HG03354 (cell line): ENCODE measurements around the gene GABPB1.
"Not testable (repeated sequence)": the region's sequence is repeated elsewhere in the genome, so short reads cannot be mapped to it uniquely, and the experiment has no call there.

ENCODE experiments used
- ATAC-seq: cut with Tn5 transposase; IDR thresholded peaks from one replicate; pipeline ENCODE4 v1.9.1; 2021; ENCODE audit warnings: mild to moderate bottlenecking; ENCODE audit not compliant: unreplicated experiment, poor library complexity, severe bottlenecking

GABPB1 gene

DNA sequence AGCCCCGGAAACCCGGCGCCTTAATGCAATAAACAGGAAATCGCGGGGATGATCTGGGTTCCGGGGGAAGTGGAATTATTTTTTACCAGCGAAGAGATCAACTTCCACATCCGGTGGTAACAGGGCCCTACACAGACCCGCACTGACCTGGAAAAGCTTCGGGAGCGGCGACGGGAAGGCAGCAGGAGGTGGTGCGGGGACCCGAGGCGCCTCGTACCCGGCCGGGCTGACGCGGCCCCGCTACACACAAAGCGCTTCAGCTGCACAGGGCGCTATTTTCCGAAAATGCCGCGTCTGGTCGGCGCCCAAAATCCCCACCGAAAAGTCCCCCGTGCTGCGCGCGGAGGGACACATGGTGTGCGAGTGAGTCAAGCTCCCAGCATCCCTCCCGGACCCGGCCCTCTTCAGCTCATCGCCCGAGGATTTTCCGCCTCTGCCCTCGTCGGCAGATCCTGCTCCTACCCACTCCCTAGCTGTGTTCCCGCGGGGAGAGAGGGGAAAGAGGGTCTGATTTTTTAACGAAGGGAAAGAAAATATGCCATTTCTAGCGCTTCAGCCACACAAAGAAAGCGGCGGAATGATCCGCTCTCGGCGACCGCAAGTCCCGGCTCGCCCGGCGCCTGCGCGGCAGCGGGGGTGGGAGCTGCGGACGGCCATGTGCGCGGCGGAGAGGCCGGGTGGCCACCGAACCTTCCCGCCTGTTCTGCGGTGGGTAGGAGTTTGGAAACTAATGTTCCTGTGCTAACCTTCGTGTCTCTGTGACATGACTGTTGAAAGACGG, at the start of gene GABPB1:
GABPB1 (minus strand) TSS at position 361 of the 781 bp plus-strand sequence. CDS start 45,400 bp downstream, outside the sequence.
- ATAC-seq = peak; percentile 49

DNA sequence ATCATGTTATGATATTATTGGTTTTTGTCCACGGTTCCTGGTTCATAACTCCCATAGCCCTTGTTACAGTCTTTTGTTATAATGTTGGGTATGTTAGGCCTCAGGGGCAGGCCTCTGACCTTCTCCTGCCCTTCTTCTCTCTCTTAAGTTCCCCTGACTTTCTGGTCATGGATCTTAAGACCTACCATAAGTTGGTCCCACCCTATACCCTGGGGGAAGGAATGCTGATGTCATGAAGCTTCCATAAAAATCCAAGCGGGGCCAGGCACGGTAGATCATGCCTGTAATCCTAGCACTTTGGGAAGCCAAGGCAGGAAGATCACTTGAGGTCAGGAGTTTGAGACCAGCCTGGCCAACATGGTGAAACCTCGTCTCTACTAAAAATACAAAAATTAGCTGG, 36.6 kb upstream of the GABPB1 start:
- not testable (repeated sequence) for ATAC-seq

DNA sequence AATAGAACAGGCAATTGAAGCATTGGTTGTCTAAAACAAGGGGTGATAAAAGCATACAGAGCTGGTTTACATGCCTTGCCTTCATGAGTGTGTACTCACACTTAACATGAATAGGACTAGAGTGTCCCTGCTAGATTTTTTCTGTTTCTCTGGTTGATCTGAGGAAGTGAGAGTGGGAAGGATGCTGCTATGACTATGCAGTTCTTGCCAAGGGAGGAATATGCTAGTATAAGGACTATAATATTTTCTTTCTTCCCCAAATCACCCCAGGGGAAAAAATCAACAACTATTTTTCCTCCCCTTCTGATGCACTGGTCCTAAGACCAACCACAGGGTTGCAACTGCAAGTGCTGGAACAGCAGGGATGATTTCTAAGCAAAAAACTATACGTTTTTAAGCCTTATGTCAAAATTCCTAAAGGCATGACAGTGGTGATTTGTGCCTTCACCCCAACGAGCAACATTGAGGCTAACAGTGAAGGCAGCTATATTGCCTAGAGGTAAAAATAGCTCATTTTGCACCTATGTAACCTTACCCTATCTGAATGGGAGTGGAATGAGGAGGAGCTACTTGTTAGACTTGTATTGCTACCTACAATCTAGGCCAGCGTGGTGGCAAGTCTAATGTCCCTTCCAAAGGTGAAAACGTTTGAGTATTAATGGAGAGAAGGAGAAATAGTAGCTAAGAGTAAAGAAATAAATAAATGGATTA, 35.7 kb upstream of the GABPB1 start:
- peak; percentile 72 for ATAC-seq

DNA sequence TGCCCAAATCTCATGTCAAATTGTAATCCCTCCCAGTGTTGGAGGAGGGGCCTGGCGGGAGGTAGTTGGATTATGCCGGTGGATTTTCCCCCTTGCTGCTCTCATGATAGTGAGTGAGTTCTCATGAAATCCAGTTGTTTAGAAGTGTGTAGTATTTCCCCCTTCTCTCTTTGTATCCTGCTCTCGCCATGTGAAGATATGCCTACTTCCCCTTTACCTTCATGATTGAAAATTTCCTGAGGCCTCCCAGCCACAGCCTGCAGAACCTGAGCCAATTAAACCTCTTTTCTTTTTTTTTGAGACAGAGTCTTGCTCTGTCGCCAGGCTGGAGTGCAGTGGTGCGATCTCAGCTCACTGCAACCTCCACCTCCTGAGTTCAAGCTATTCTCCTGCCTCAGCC, 27.4 kb upstream of the GABPB1 start:
- not testable (repeated sequence) for ATAC-seq

DNA sequence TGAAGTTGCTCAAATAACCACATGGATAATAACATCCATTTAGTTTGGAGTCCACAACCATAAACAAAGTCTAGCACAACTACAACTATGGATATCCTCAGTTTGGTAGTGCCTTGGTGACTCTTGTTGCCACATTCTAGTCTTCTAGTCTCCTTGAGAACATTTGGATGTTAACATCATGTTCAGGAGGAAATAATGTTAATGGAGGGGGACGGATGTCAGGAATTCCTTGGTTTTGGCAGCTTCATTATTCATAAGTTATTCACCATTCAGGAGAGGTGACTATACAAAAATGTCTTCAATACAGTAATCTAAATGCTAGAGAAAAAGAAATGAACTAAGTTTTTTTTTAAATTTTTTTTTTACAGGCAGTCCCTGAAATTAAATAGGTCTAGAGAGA, 26.4 kb upstream of the GABPB1 start:
- no peak for ATAC-seq

DNA sequence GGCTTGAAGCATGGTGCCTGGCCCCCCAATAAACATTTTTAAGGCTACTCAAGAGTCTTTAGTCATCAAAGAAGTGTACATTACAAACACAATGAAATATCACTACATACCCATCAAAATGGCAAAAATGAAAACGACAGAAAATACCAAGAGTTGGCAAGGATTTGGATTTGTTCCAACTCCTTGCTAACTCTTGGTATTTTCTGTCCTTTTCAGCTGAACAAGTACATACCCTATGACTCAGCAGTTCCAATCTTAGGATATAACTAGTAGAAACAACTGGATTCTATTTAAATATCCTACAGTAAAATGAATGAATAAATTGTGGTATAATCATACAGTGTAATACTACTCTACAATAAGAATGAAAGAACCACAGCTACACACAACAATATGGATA, 25.1 kb upstream of the GABPB1 start:
- no peak for ATAC-seq

DNA sequence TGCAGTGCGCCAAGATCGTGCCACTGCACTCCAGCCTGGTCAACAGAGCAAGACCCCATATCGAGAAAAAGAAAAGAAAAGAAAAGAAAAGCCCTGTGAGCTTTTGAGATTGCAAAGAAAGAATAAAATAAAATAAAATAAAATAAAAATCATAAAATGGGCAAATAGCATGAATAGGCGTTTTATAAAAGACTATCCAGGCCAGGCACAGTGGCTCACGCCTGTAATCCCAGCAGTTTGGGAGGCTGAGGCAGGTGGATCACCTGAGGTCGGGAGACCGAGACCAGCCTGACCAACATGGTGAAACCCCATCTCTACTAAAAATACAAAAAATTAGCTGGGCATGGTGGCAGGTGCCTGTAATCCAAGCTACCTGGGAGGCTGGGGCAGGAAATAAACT, 24.4 kb upstream of the GABPB1 start:
- ATAC-seq = not testable (repeated sequence)

DNA sequence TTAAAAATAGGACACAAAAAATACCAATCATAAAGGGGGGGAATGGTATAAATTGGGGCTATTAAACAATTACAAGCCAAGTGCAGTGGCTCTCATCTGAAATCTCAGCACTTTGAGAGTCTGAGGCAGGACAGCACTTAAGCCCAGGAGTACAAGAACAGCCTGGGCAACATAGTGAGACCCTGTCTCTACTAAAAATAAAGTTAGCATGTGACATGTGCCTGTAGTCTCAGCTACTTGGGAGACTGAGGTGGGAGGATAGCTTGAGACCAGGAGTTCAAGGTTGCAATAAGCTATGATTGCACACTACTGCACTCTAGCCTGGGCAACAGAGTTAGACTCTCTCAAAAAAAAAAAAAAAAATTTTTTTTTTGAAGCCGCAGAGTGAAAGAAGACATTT, 23.8 kb upstream of the GABPB1 start:
- no peak for ATAC-seq

DNA sequence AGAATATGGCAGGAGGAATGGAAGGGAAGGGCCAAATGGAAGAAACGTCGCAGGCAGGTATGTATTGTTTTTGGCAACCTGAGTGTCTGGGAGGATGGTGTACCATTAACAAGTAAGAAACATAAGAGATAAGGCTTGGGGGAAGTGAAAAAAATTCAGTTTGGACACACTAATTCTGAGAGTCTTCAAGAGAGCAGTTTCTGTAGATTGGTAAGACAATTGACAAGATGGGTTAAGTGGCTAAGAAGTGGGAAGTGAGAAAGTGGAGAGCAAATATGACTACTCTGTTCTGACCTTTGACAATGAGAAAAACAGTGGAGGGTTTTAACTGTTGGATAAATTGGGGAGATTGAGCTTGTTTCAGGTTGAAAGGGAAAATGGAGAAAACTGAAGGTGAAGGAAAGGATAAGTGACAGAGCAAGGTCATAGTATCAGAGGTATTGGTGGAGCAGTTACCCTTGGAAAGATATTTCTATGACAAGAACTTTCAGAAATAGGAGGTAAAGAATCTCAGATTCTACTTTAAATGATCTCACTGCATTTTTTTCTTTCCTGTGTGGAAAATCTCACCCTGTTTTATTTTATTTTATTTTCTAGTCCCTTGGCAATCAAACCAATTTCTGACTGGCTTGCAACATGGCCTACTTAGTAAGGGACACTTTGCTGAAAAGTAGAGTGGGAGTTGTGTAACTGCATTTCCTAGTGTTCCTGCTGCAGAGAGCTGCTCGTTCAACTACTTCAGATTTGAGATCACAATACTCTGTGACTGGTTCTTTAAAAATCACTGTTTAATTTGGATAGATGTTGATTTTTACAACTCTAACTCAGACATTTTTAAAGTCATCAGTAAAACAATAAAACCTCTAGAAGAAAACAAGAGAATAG, 23.1 kb upstream of the GABPB1 start:
- ATAC-seq = peak; percentile 99

DNA sequence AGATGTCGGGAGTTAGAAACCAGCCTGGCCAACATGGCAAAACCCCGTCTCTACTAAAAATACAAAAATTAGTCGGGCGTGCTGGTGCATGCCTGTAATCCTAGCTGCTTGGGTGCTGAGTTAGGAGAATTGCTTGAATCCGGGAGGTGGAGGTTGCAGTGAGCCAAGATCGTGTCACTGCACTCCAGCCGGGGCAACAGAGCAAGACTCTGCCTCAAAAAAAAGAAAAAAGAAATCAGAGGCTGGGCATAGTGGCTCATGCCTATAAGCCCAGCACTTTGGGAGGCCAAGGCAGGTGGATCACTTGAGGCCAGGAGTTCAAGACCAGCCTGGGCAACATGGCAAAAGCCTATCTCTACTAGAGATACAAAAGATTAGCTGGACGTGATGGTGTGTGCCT, 14.6 kb upstream of the GABPB1 start:
- not testable (repeated sequence) for ATAC-seq

DNA sequence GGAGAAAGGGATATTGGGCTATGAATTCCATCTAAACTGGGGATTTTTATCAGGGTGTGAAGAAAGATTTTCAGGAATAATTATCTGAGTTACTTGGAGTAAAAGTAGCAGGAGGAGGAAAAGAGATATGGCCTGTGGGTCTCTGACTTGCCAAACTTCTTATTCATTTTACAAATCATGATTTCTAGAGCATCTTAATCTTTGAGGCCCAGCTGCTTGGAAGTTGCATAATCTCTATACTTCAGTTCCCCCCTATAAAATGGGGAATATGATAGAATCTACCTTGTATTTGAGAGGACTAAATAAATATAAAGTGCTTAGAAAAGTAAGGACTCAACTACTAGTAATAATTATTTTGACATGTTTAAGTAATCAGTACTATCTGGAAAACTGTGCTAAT, 11.0 kb upstream of the GABPB1 start:
- ATAC-seq = no peak

DNA sequence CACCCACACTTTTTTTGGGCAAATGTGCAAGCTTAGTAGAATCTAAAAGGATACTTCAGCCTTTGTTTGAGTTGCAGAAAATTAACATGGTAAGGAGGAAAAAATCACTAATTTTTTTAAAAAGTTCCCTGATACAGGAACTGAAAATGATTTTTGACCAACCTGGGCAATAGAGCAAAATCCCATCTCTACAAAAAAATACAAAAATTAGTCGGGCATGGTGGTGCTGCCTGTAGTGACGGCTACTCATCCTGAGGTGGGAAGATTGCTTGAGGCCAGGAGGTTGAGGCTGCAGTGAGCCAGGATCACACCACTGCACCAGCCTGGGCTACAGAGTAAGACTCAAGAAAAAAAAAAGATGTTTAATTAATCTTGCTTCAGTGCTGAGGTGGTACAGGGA, 10.6 kb upstream of the GABPB1 start:
- ATAC-seq = no peak

DNA sequence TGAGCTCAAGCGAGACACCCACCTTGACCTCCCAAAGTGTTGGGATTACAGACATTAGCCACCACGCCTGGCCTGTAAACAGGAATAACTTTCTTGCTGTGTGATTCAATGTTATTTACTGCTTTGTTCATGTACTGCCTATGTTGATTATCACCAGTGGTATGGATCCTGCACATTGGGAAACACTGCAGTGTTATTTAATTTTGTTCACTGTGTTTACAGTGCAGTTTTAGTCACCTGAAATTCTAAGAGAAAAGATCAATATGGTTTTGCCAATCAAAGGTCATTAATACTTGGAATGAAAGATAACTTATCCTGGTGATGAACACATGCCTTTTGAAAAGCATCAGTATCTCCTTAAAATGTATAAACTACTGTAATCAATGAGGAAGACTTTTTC, 8.6 kb upstream of the GABPB1 start:
- ATAC-seq = no peak

DNA sequence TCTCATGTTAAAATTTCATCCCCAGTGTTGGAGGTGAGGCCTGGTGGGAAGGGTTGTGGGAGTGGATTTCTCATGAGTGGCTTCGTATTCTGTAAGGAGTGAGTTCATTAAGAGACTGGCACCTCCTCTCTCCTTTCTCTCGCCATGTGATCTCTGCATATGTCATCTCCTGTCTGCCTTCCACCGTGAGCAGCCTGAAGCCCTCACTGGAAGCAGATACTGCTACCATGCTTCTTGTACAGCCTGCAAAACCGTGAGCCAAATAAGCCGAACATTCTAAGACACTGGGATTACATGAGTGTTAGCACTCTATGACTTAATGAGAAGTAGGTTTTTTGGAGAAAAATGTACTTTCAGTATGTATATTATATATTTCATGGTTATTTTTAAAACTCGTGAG, 6.8 kb upstream of the GABPB1 start:
- no peak for ATAC-seq

DNA sequence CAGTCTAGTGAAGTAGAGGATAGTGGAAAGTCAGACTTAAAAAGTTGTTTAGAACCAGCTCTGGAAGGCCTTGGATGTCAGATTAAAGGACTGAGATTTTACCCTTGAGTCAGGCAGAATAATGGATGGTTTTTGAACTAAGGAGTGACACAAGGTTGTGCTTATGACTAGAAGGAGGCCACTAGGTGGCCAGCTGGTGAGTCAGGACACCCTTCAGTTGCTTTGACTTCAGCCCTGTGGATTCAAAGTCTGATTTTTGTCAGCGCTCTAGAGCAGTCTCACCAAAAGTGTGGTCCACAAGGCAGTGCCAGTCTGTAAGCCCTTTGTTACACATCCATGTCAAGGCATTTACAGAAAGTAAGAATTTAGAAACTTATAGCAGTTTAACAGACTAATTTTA, 3.8 kb upstream of the GABPB1 start:
- no peak for ATAC-seq

DNA sequence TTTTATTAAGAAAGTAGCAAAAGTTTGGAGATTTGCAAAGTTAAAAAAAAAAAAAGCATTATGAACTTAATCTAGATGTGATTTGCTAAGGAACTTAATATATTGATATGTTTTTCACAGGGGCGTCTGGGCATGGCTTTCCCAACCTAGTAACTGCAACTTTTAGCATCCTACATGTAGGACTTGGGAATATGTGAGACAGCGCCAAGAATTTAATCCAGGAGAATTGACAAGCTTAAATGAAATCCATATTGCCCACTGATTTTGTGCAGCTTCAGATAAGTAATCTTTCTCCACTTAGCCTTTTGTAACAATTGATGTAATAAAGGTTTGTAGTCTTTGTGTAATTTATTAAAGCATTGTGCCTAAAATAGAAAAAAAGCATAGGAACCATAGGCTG, 982 bp upstream of the GABPB1 start:
- no peak for ATAC-seq

DNA sequence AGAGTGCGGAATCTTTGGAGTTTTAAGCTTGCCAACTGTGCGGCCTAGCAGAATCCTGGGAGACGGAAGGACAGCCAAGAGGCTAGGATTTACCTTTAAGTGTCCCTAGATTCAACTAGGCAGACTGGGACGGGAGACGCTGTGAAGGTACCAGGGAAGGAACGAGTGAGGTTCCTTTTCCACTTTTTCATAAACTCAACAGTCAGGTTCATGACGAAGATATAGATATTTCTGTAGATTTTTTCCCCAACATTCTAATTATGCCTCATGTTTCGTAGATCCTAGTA, 564 bp upstream of the GABPB1 start:
- ATAC-seq = no peak

DNA sequence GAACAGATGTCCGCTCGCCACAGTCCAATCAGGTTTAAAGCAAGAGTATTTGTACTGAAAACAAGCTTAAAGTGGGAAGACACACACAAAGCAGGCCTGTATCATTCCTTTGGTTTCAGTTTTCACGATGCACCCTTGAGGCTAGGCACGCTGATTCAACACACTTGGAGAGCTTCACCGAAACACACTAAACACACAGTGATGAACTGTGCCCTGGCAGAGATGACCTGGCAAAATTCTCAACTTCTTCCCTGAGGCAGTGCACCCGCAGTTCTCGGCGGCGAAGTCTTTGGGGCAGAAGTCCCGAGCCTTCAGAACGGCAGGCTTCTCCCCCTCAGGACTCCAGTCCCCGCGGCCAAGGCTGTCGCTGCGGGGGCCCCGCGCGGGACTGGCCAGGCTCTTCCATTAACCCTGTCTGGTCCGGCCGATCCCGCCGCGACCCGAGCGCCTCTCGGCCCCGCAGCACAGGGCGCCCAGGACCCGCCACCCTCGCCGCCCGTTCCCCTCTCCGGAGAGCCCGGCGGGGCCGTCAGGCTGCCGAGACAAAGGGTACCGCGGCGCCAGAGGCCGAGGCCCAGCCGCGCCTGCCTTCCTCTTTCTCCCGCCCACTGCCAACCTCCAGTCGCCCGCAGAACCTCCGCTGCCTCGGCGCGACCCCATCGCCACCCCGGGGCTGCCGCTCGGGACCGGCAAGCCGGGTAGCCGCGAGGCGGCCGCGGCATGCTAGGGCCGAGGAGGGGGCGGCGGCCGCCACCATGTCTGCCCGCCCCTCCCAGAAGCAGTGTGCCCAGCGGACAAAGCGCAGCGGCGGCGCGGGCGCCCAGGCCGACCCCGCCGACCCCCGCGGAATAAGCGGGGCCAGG, 792 bp downstream of the GABPB1 start:
- ATAC-seq = peak; percentile 32

DNA sequence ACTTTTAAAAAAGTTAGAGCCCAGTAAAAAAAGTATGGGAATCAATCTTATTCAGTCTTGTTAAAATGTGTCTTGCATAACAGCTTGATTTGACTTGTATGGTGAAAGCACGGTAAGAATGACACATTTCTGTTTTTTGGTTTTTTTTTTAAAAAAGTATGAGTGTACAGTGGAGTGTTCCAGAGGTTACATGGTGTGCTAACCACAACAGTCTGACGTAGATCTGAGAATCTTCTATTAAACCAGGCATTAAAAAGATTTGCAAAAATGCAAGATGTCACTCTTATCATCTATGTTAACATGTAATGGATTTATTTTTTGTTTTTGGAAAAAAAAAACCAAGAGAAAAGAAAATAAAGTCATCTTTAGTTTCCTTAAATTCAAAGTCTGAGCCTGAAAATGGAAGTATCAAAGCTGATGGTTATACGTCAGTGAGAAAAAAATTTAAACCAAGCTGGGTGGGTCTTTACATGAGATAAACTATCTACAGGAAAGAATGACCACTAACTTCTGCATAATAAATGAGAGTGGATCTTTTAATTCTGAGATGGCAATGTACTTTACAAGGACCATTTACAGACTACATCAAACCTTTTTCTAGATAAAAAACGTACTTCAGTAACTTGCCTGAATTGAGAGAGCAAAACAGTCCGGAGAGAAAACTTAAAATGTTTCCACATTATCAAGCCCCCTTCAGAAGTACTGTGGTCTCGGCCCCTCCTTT, 1.6 kb downstream of the GABPB1 start:
- ATAC-seq = no peak
